ENCODE results near the gene SERPINB6. TPM values are rescaled to one million over a fixed set of nuclear protein-coding genes. Genes with fewer than 3 reads are reported as not detected.

SERPINB6 gene
- total RNA-seq, 1 donor from 2014 or later, result 20.1 TPM

GRCh38 chr6:2950713-2951112 lies 20.7 kb downstream of the SERPINB6 start:
- Mint-ChIP-seq H3K27ac (ENCODE audit: unreplicated experiment) (no peak overlapping the region), H3K4me1 (peaks cover 18% of the 10 kb centered on the region), H3K4me3 (no peak overlapping the region), H3K27me3 (ENCODE audit: low read depth) (no peaks in the 10 kb centered on the region), H3K36me3 (ENCODE audit: low read depth) (peaks cover 2% of the 10 kb centered on the region), H3K9me3 (no peaks in the 10 kb centered on the region)
- no peak for DNase-seq (ENCODE audit: low read depth, low spot score)
- TF ChIP-seq, protein P1, sequence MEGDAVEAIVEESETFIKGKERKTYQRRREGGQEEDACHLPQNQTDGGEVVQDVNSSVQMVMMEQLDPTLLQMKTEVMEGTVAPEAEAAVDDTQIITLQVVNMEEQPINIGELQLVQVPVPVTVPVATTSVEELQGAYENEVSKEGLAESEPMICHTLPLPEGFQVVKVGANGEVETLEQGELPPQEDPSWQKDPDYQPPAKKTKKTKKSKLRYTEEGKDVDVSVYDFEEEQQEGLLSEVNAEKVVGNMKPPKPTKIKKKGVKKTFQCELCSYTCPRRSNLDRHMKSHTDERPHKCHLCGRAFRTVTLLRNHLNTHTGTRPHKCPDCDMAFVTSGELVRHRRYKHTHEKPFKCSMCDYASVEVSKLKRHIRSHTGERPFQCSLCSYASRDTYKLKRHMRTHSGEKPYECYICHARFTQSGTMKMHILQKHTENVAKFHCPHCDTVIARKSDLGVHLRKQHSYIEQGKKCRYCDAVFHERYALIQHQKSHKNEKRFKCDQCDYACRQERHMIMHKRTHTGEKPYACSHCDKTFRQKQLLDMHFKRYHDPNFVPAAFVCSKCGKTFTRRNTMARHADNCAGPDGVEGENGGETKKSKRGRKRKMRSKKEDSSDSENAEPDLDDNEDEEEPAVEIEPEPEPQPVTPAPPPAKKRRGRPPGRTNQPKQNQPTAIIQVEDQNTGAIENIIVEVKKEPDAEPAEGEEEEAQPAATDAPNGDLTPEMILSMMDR (conservative IDR thresholded peaks at IDR 0.05), result no peak

DNA sequence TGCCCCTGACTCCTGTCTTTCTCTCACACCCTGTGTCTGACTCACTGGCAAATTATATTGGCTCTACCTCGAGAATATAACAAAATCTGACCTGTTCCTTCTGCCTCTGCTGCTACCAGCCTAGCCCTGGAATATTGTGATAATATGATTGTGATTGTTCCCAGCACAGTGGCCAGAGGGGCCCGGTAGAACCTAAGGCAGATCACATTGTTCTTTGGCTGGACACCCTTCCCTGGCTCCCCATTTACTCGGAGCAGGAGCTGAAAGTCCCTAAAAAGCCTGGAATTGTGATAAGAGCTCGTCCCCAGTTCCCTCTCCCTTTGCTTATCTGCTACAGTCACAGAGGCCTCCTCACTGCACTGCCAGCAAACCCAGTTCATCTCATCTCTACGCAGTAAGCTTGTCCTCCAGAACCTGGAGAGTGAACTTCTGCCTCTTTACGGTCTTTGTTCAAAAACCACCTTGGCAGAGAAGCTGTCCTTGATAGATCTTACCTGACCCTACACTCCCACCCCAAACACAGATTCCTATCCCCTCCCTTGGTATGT lies 21.8 kb downstream of the SERPINB6 start:
- no peak for DNase-seq (ENCODE audit: low read depth, low spot score)
- Mint-ChIP-seq H3K36me3 (ENCODE audit: low read depth) (peaks cover 2% of the 10 kb centered on the region), H3K27me3 (ENCODE audit: low read depth) (no peaks in the 10 kb centered on the region), H3K27ac (ENCODE audit: unreplicated experiment) (no peak overlapping the region), H3K9me3 (no peaks in the 10 kb centered on the region), H3K4me1 (peaks cover 18% of the 10 kb centered on the region), H3K4me3 (no peak overlapping the region)
- TF ChIP-seq, protein P1 (conservative IDR thresholded peaks at IDR 0.05), result no peak

DNA sequence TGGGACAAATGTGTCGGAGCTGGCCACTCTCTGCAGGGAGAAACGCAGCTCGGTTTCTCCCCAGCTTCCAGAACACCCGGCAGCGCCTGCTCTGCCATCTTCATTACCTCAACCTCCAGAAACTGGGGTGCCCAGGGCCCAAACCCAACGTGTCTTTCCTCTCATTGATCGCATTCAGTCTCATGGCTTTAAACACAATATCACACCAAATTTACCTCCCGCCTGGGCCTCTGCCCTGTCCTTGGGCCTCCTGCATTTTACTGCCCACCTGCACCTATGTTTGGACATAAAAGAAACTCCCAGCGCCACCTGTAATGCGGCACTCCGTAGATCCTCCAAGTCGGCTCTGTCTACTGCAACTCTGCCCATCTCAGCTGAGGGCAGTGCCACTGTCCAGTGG lies 22.2 kb downstream of the SERPINB6 start:
- Mint-ChIP-seq H3K27ac (ENCODE audit: unreplicated experiment) (no peak overlapping the region), H3K27me3 (ENCODE audit: low read depth) (no peaks in the 10 kb centered on the region), H3K36me3 (ENCODE audit: low read depth) (peaks cover 2% of the 10 kb centered on the region), H3K4me1 (peaks cover 18% of the 10 kb centered on the region), H3K9me3 (no peaks in the 10 kb centered on the region), H3K4me3 (no peak overlapping the region)
- DNase-seq (ENCODE audit: low read depth, low spot score), result no peak
- TF ChIP-seq, protein P1 (conservative IDR thresholded peaks at IDR 0.05), result no peak

GRCh38 chr6:2948228-2949025 lies 22.9 kb downstream of the SERPINB6 start:
- H3K27me3 Mint-ChIP-seq (ENCODE audit: low read depth), result no peaks in the 10 kb centered on the region
- peaks cover 18% of the 10 kb centered on the region for H3K4me1 Mint-ChIP-seq
- no peaks in the 10 kb centered on the region for H3K9me3 Mint-ChIP-seq
- peaks cover 2% of the 10 kb centered on the region for H3K36me3 Mint-ChIP-seq (ENCODE audit: low read depth)
- TF ChIP-seq, protein P1 (conservative IDR thresholded peaks at IDR 0.05), result no peak
- no peak overlapping the region for H3K4me3 Mint-ChIP-seq
- no peak for DNase-seq (ENCODE audit: low read depth, low spot score)
- H3K27ac Mint-ChIP-seq (ENCODE audit: unreplicated experiment), result no peak overlapping the region

DNA sequence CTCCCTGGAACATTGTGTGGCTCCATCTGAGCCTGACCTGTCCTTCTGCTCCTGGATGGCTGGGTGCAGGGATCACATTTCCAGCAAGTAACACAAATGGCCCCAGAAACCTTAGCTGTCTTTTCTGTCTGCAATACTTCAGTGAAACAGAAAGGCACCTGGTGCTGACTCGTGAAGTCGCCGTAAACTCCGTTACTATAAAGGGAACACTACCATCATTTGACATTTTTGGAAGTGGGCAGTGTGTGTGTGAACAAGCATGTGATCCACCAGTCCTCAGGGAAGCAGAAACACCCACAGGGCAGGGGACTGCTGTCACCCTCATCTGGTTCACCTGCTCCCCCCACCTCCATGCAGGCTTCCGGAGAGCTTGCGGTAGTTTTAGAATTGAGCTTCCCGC lies 23.9 kb downstream of the SERPINB6 start:
- Mint-ChIP-seq H3K4me1 (peaks cover 8% of the 10 kb centered on the region), H3K27ac (ENCODE audit: unreplicated experiment) (peak overlapping the region; percentile 86), H3K4me3 (no peak overlapping the region), H3K27me3 (ENCODE audit: low read depth) (peaks cover 3% of the 10 kb centered on the region), H3K36me3 (ENCODE audit: low read depth) (peaks cover 2% of the 10 kb centered on the region), H3K9me3 (no peaks in the 10 kb centered on the region)
- TF ChIP-seq, protein P1 (conservative IDR thresholded peaks at IDR 0.05), result no peak
- no peak for DNase-seq (ENCODE audit: low read depth, low spot score)

All from neural crest cell (in vitro differentiated cells).